DND-41 (cell line): ENCODE results near the gene SPATA18.

Experiments
- ATAC-seq: fragments of 200-7000 bp; cut with Tn5 transposase; 3 replicates; pipeline ENCODE4 v1.9.1; 2021; ENCODE audit warnings: low read depth; ENCODE audit not compliant: insufficient read depth
- DNase-seq: peaks from one replicate; pipeline ENCODE4 v3.0.0-alpha.2; 2020
- H2AFZ ChIP-seq: 2 replicates; pipeline ENCODE4 v1.6.0; 2012; ENCODE audit warnings: low read depth, low read length
- H3K27ac ChIP-seq: 2 replicates; pipeline ENCODE4 v1.5.1; 2012; ENCODE audit warnings: low read length, inconsistent platforms
- H3K27me3 ChIP-seq: fragments of 200-600 bp; sonication (generic); 2 replicates; pipeline ENCODE4 v1.6.0; 2012; ENCODE audit warnings: low read length, mild to moderate bottlenecking, inconsistent platforms; ENCODE audit not compliant: insufficient read depth, poor library complexity
- H3K36me3 ChIP-seq: 2 replicates; pipeline ENCODE4 v1.5.1; 2012; ENCODE audit warnings: low read length, inconsistent platforms; ENCODE audit not compliant: insufficient read depth
- H3K4me1 ChIP-seq: 2 replicates; pipeline ENCODE4 v1.5.1; 2012; ENCODE audit warnings: mild to moderate bottlenecking, low read length; ENCODE audit not compliant: insufficient read depth
- H3K4me2 ChIP-seq: 2 replicates; pipeline ENCODE4 v1.6.0; 2012; ENCODE audit warnings: mild to moderate bottlenecking, moderate library complexity, low read length, inconsistent platforms; ENCODE audit not compliant: insufficient read depth
- H3K4me3 ChIP-seq, 2 experiments: fragments of 200-600 bp in 1 of 2; shearing (Covaris generic) in 1 of 2; 2 replicates each; pipeline ENCODE4 v1.5.1; 2012 to 2016; ENCODE audit warnings: inconsistent platforms in 2 of 2, low read length in 2 of 2, mild to moderate bottlenecking in 2 of 2, low read depth in 1 of 2, moderate library complexity in 1 of 2
- H3K79me2 ChIP-seq: 2 replicates; pipeline ENCODE4 v1.6.0; 2012; ENCODE audit warnings: low read length, inconsistent platforms; ENCODE audit not compliant: insufficient read depth
- H3K9ac ChIP-seq: 2 replicates; pipeline ENCODE4 v1.6.0; 2012; ENCODE audit warnings: low read depth, mild to moderate bottlenecking, inconsistent platforms, low read length, moderate library complexity
- H3K9me3 ChIP-seq: 2 replicates; pipeline ENCODE4 v1.5.1; 2012; ENCODE audit warnings: low read length, moderate library complexity, mild to moderate bottlenecking, inconsistent platforms; ENCODE audit not compliant: insufficient read depth, severe bottlenecking
- H4K20me1 ChIP-seq: 2 replicates; pipeline ENCODE4 v1.6.0; 2012; ENCODE audit warnings: low read length; ENCODE audit not compliant: insufficient read depth
- EZH2 ChIP-seq: IDR thresholded peaks from 3 replicates; pipeline ENCODE4 v1.6.1; 2012; ENCODE audit warnings: borderline replicate concordance, low read depth, mild to moderate bottlenecking, moderate library complexity, low read length, inconsistent platforms; ENCODE audit not compliant: severe bottlenecking
- TF ChIP-seq, protein P1 (sequence below): IDR thresholded peaks from 2 replicates; pipeline ENCODE4 v1.5.1; 2012; ENCODE audit warnings: borderline replicate concordance, low read length, moderate library complexity, mild to moderate bottlenecking; ENCODE audit not compliant: poor library complexity, severe bottlenecking; ENCODE audit errors: extremely low read depth

SPATA18 gene

DNA sequence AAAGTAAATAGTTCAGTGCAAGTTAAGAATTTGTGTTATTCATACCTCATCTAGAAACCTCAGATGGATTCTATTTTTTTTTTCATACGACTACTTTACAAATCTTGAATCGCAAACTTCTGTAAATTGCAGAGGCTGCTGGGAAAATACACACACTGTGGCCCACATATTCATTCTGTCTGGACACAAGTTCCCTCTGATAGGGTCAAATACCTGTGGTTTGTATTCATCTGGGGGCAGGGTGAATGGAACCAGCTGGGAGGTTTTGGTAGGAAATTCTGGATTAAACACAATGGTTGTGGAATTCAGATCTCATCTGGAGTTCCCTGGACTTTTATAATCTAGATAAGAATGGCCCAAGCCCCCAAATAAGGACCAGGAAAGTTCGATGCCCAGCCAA is 56.2 kb downstream of the SPATA18 start:
- ATAC-seq, result no peak
- Histone ChIP-seq H2AFZ (no peak overlapping the region), H3K4me1 (no peaks in the 10 kb centered on the region), H3K4me3 (no peak overlapping the region), H3K4me2 (no peak overlapping the region), H3K27me3 (no peaks in the 10 kb centered on the region), H3K79me2 (no peaks in the 10 kb centered on the region), H3K27ac (no peak overlapping the region), H3K9ac (no peak overlapping the region), H4K20me1 (no peaks in the 10 kb centered on the region), H3K36me3 (no peaks in the 10 kb centered on the region), H3K9me3 (peaks cover 2% of the 10 kb centered on the region)
- no peak for DNase-seq
- no peak for TF ChIP-seq EZH2
- TF ChIP-seq, protein P1, sequence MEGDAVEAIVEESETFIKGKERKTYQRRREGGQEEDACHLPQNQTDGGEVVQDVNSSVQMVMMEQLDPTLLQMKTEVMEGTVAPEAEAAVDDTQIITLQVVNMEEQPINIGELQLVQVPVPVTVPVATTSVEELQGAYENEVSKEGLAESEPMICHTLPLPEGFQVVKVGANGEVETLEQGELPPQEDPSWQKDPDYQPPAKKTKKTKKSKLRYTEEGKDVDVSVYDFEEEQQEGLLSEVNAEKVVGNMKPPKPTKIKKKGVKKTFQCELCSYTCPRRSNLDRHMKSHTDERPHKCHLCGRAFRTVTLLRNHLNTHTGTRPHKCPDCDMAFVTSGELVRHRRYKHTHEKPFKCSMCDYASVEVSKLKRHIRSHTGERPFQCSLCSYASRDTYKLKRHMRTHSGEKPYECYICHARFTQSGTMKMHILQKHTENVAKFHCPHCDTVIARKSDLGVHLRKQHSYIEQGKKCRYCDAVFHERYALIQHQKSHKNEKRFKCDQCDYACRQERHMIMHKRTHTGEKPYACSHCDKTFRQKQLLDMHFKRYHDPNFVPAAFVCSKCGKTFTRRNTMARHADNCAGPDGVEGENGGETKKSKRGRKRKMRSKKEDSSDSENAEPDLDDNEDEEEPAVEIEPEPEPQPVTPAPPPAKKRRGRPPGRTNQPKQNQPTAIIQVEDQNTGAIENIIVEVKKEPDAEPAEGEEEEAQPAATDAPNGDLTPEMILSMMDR, result no peak

DNA sequence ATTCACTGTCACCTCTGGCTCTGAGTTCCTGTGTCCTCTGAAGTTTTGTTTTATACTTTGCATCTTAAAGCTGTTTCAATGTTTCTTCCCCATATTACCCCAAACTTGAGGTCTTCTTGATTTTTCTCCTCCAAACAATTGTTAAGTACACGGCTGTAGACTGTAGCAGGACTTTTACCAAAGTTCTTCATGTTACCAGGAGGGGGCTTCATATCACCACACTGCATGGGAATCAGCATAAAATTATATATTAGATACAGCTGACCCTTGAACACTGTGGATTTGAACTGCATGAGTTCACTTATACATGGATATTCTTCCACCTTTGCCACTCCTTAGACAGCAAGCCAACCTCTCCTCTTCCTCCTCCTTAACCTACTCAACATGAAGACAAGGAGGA is 56.6 kb downstream of the SPATA18 start:
- no peak for ATAC-seq

DNA sequence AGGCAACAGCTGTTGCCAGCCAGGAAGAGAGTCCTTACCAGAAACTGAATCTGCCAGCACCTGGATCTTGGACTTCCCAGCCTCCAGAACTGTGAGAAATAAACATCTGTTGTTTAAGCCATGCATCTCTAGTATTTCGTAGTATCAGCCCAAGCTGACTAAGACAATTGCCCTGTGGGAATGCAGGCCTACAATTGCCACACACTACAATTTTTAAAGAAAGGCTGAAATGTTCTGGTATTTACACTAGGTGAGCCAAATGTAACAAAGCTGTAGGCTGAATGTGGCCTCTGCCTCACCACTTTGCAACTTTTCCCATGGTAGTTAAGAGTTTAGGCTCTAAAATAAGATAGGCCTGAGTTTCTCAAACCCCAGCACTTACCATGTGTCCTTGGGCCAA is 59.1 kb downstream of the SPATA18 start:
- H3K9me3 ChIP-seq, result peaks cover 2% of the 10 kb centered on the region
- DNase-seq, result no peak
- ATAC-seq, result no peak

More for the DNA sequence above, 56.6 kb downstream of the SPATA18 start:
- DNase-seq, result no peak
- H3K9me3 ChIP-seq, result peaks cover 2% of the 10 kb centered on the region
- H3K4me1 ChIP-seq, result no peaks in the 10 kb centered on the region
- no peak overlapping the region for H3K27ac ChIP-seq
- no peak overlapping the region for H3K4me2 ChIP-seq
- H2AFZ ChIP-seq, result no peak overlapping the region
- TF ChIP-seq EZH2, result no peak
- TF ChIP-seq, protein P1, result peak; percentile 5
- no peak overlapping the region for H3K4me3 ChIP-seq
- H3K79me2 ChIP-seq, result no peaks in the 10 kb centered on the region
- no peaks in the 10 kb centered on the region for H4K20me1 ChIP-seq
- no peak overlapping the region for H3K9ac ChIP-seq
- no peaks in the 10 kb centered on the region for H3K27me3 ChIP-seq
- H3K36me3 ChIP-seq, result no peaks in the 10 kb centered on the region

More for the DNA sequence above, 59.1 kb downstream of the SPATA18 start:
- Histone ChIP-seq H2AFZ (no peak overlapping the region), H3K36me3 (no peaks in the 10 kb centered on the region), H3K27me3 (no peaks in the 10 kb centered on the region), H3K4me2 (no peak overlapping the region), H3K9ac (no peak overlapping the region), H3K79me2 (no peaks in the 10 kb centered on the region), H3K4me1 (no peaks in the 10 kb centered on the region), H3K27ac (no peak overlapping the region), H4K20me1 (no peaks in the 10 kb centered on the region), H3K4me3 (no peak overlapping the region)
- TF ChIP-seq, protein P1, result no peak
- no peak for TF ChIP-seq EZH2
